Endothelial cell of umbilical vein (primary cell): ENCODE results near the gene ALDH6A1. TPM values are rescaled to one million over a fixed set of nuclear protein-coding genes. Genes with fewer than 3 reads are reported as not detected.

ENCODE experiments used
- BruUV-seq: library from RNA; stranded (reverse); fragments of 400-500 nt; replicated peaks from 2 replicates; lab custom pipeline; 2021; lab: Mats Ljungman, UMichigan
- CTCF ChIA-PET: fragments of 300-600, 350-600 bp; sonication (Branson Sonifier 250); formaldehyde crosslinking; loops from one replicate; lab custom pipeline; 2021; ENCODE audit warnings: antibody characterized with exemption, inconsistent platforms; lab: Charles Lee
- POLR2A ChIA-PET: fragments of 300-600, 350-600 bp; sonication (Branson Sonifier 250); formaldehyde crosslinking; loops from one replicate; lab custom pipeline; 2021; ENCODE audit warnings: antibody characterized with exemption, inconsistent platforms; lab: Charles Lee
- DNase-seq: peaks from one replicate; pipeline ENCODE4 v3.0.0-alpha.2; 2011; ENCODE audit warnings: low read depth, low spot score
- FAIRE-seq: peaks from 2 replicates; lab custom pipeline; 2011; peaks lifted over from hg19 to GRCh38; lab: Jason Lieb, UNC
- H2AFZ ChIP-seq: 2 replicates; pipeline ENCODE4 v1.6.0; 2012; ENCODE audit warnings: low read depth, low read length, control low read depth, inconsistent platforms
- H3K27ac ChIP-seq: 2 replicates; pipeline ENCODE4 v1.5.1; 2011; ENCODE audit warnings: low read depth, mild to moderate bottlenecking, control low read depth, low read length, moderate library complexity; ENCODE audit not compliant: insufficient read depth
- H3K27me3 ChIP-seq, 2 experiments: 2 replicates each; pipeline versions ENCODE4 v1.6.0 to v1.6.1; 2011; ENCODE audit warnings: low read length in 2 of 2, mixed read lengths in 1 of 2; ENCODE audit not compliant: control insufficient read depth in 2 of 2, insufficient read depth in 2 of 2
- H3K36me3 ChIP-seq, 2 experiments: 2 replicates in 1 of 2; 3 replicates in 1 of 2; pipeline ENCODE4 v1.5.1; 2011; ENCODE audit warnings: low read length in 2 of 2, mild to moderate bottlenecking in 1 of 2, moderate library complexity in 1 of 2; ENCODE audit not compliant: control insufficient read depth in 2 of 2, insufficient read depth in 2 of 2; ENCODE audit errors: extremely low read depth in 1 of 2
- H3K4me1 ChIP-seq: 3 replicates; pipeline ENCODE4 v1.5.1; 2011; ENCODE audit warnings: mild to moderate bottlenecking, low read length; ENCODE audit not compliant: control insufficient read depth, insufficient read depth; ENCODE audit errors: extremely low read depth
- H3K4me2 ChIP-seq: 2 replicates; pipeline ENCODE4 v1.6.1; 2011; ENCODE audit warnings: low read length, control low read depth, mixed read lengths; ENCODE audit not compliant: insufficient read depth
- H3K4me3 ChIP-seq, 3 experiments: fragments of 200-600 bp in 1 of 3; sonication (generic), shearing (Covaris generic) in 1 of 3; replicated peaks in 1 of 3; 2 replicates each; pipeline ENCODE4 v1.5.1; 2011 to 2016; ENCODE audit warnings: control low read depth in 3 of 3, low read length in 3 of 3, mild to moderate bottlenecking in 2 of 3, inconsistent platforms in 1 of 3, low read depth in 1 of 3, moderate library complexity in 1 of 3; ENCODE audit not compliant: insufficient read depth in 1 of 3
- H3K79me2 ChIP-seq: 2 replicates; pipeline ENCODE4 v1.6.0; 2012; ENCODE audit warnings: low read length, inconsistent platforms; ENCODE audit not compliant: control insufficient read depth, insufficient read depth
- H3K9ac ChIP-seq: replicated peaks from 2 replicates; pipeline ENCODE3; 2011; ENCODE audit warnings: low read length, control low read depth; ENCODE audit not compliant: insufficient read depth; ENCODE audit errors: extremely low read depth
- H3K9me1 ChIP-seq: replicated peaks from 3 replicates; pipeline ENCODE4 v1.6.0; 2011; ENCODE audit warnings: mild to moderate bottlenecking, low read length; ENCODE audit not compliant: control insufficient read depth, insufficient read depth; ENCODE audit errors: extremely low read depth
- H3K9me3 ChIP-seq: replicated peaks from 2 replicates; pipeline ENCODE4 v1.5.1; 2012; ENCODE audit warnings: low read length, inconsistent platforms; ENCODE audit not compliant: control insufficient read depth, insufficient read depth
- H4K20me1 ChIP-seq: replicated peaks from 2 replicates; pipeline ENCODE3; 2011; ENCODE audit warnings: mild to moderate bottlenecking, low read length; ENCODE audit not compliant: control insufficient read depth, insufficient read depth; ENCODE audit errors: extremely low read depth
- CTCF ChIP-seq, 2 donors: IDR thresholded peaks; 1 replicate in 1 of 2; 2 replicates in 1 of 2; pipeline ENCODE4 v1.5.1; 2011; ENCODE audit warnings: low read length in 2 of 2, mild to moderate bottlenecking in 2 of 2, moderate library complexity in 2 of 2, control low read depth in 1 of 2, inconsistent platforms in 1 of 2, low read depth in 1 of 2; ENCODE audit not compliant: insufficient read depth in 1 of 2; ENCODE audit errors: extremely low read depth in 1 of 2
- EZH2 ChIP-seq: IDR thresholded peaks from 2 replicates; pipeline ENCODE4 v1.6.1; 2012; ENCODE audit warnings: borderline replicate concordance, low read depth, mild to moderate bottlenecking, moderate library complexity, low read length, inconsistent platforms; ENCODE audit not compliant: severe bottlenecking
- FOS ChIP-seq: IDR thresholded peaks from 2 replicates; pipeline ENCODE4 v1.6.1; 2011; ENCODE audit warnings: mild to moderate bottlenecking, low read length, moderate library complexity, borderline replicate concordance; ENCODE audit not compliant: insufficient read depth
- GATA2 ChIP-seq: IDR thresholded peaks from 2 replicates; pipeline ENCODE4 v1.7.0; 2011; ENCODE audit warnings: low read depth, mild to moderate bottlenecking, moderate library complexity, mixed read lengths, low read length; ENCODE audit not compliant: insufficient read length, insufficient read depth
- JUN ChIP-seq: IDR thresholded peaks from 2 replicates; pipeline ENCODE4 v1.6.1; 2011; ENCODE audit warnings: borderline replicate concordance, low read depth; ENCODE audit not compliant: insufficient read length, insufficient read depth
- MAX ChIP-seq: IDR thresholded peaks from 2 replicates; pipeline ENCODE4 v1.6.1; 2011; ENCODE audit not compliant: insufficient read depth, insufficient read length
- MYC ChIP-seq: IDR thresholded peaks from one replicate; pipeline ENCODE4 v1.6.1; 2011; ENCODE audit warnings: mild to moderate bottlenecking, low read depth, low read length
- POLR2A ChIP-seq: IDR thresholded peaks from 2 replicates; pipeline ENCODE4 v1.6.1; 2012; ENCODE audit warnings: low read depth, mild to moderate bottlenecking, control low read depth, low read length
- POLR2AphosphoS5 ChIP-seq: IDR thresholded peaks from 2 replicates; pipeline ENCODE4 v1.6.1; 2012; ENCODE audit warnings: low read depth, mild to moderate bottlenecking, control low read depth, low read length, moderate library complexity; ENCODE audit not compliant: insufficient read depth
- dilution Hi-C: fragments of 300-500 bp; cut with MboI; formaldehyde crosslinking; loops from one replicate; pipeline ENCODE4 v1.15.0; 2019; ENCODE audit warnings: low sequenced_read_pairs; ENCODE audit not compliant: extremely low pct_ligation_motif_present
- intact Hi-C: fragments of 100-400 bp; cut with micrococcal nuclease; formaldehyde crosslinking; loops from one replicate; pipeline ENCODE4 v1.10.0; 2022
- polyA plus RNA-seq, 4 experiments: library from polyadenylated mRNA; depleted of rRNA in 3 of 4; stranded (reverse) in 3 of 4; unstranded in 1 of 4; fragments of >200 nt; gene quantifications; 2 replicates each; pipeline versions ENCODE4 v1.2.1 to v1.2.3, GENCODE V29; 2011 to 2012; ENCODE audit warnings: missing spikeins in 1 of 4
- total RNA-seq: library from RNA; stranded (reverse); gene quantifications from 2 replicates; pipeline ENCODE4 v1.2.3, GENCODE V29; 2021

The ALDH6A1 gene
- total and polyA plus RNA-seq, 2 donors (not counting 3 experiments of a cell fraction or from before 2014, with no cell fraction given): 5.2 to 10.2 TPM

GRCh38 chr14:74042296-74042695 lies 42.0 kb downstream of the ALDH6A1 start:
- H3K36me3 ChIP-seq: no peaks in the 10 kb centered on the region
- intact Hi-C loops (no loop called here), dilution Hi-C loops (no loop called here)
- no peak overlapping the region for H2AFZ ChIP-seq
- no peak for TF ChIP-seq CTCF (IDR thresholded peaks at IDR 0.05; ENCODE audit: extremely low read depth in 1 of 2, insufficient read depth in 1 of 2, low read depth in 1 of 2, low read length in 2 of 2)
- TF ChIP-seq MYC: no peak
- TF ChIP-seq GATA2: no peak
- TF ChIP-seq POLR2AphosphoS5: no peak
- no peak for TF ChIP-seq MAX
- no peak for TF ChIP-seq POLR2A
- no peak for TF ChIP-seq JUN
- no peak for TF ChIP-seq EZH2
- TF ChIP-seq FOS: no peak
- H3K27ac ChIP-seq: no peak overlapping the region
- CTCF ChIA-PET: no interaction called here
- no peak overlapping the region for H3K4me2 ChIP-seq
- H3K4me3 ChIP-seq: no peak overlapping the region
- H3K27me3 ChIP-seq: no peaks in the 10 kb centered on the region
- no peaks in the 10 kb centered on the region for H3K79me2 ChIP-seq
- no peak for DNase-seq
- H4K20me1 ChIP-seq: no peaks in the 10 kb centered on the region
- no peak overlapping the region for H3K9ac ChIP-seq
- POLR2A ChIA-PET: no interaction called here
- H3K9me3 ChIP-seq: no peaks in the 10 kb centered on the region
- BruUV-seq: no TSS peak
- H3K9me1 ChIP-seq: no peaks in the 10 kb centered on the region
- no peak for FAIRE-seq
- H3K4me1 ChIP-seq: no peaks in the 10 kb centered on the region
